ENCODE data around the gene MAP2K3.

Gene MAP2K3

DNA sequence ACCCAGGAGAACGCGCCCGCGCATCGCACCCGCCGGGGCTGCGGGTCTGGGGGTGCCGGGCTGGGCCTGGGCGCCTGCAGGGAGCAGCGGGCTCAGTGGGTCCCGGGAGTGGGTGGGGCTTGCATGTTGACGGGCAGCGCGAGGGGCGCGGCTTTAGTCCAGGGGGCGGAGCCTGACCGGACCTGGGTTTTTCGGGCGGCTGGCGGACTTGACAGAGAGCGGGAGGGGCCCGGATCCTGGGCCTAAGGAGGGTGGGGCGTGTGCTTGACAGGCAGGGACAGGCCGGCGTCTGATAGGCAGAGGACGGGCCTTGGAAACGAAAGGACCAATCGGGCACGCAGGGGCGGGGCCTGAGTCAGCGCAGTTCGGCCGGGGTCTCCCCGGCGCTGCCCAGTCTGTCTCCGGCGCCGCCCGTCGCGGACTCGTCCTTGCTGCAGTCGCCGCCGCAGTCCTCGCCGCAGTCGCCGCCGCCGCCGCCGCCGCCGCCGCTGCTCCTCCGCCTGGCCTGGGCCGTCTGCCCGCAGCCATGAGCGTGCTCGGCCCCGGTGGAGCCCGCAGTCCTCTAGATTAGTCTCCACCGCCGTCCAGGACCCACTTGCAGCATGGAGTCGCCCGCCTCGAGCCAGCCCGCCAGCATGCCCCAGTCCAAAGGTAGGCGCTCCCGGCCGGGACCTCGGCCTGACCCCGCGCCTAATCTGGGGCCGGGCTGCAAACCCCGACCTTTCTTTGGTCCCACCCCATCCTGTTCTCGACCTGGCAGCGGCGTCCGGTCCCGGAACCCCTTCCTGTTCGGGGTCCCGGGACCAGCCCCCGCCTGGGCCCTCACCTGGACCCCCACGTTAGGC lies at the start of gene MAP2K3:
TSS of gene MAP2K3 (plus strand) at position 393 of the 845 bp plus-strand sequence. CDS start at position 603, 210 bp downstream.
- DNase-seq (ENCODE audit: low read depth) = peak; percentile 99
- peak within 1 kb of the TSS; percentile 80 for H3K4me3 ChIP-seq (ENCODE audit: low read depth, low read length)

DNA sequence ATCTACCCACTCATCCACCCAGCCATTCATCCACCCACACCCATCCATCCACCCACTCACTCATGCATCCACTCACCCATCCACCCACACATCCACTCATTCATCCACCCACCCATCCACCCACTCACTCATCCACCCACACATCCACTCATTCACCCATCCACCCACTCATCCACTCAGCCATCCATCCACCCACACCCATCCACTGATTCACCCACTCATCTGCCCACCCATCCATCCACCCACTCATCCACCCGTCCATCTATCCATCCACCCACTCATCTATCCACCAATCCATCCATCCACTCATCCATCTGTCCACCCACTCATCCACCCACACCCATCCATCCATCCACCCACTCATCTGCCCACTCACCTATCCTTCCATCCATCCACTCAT lies 48.6 kb upstream of the MAP2K3 start:
- H3K4me3 ChIP-seq (ENCODE audit: low read depth, low read length) = no peak overlapping the region
- no peak for DNase-seq (ENCODE audit: low read depth)
- TF ChIP-seq, protein P1, sequence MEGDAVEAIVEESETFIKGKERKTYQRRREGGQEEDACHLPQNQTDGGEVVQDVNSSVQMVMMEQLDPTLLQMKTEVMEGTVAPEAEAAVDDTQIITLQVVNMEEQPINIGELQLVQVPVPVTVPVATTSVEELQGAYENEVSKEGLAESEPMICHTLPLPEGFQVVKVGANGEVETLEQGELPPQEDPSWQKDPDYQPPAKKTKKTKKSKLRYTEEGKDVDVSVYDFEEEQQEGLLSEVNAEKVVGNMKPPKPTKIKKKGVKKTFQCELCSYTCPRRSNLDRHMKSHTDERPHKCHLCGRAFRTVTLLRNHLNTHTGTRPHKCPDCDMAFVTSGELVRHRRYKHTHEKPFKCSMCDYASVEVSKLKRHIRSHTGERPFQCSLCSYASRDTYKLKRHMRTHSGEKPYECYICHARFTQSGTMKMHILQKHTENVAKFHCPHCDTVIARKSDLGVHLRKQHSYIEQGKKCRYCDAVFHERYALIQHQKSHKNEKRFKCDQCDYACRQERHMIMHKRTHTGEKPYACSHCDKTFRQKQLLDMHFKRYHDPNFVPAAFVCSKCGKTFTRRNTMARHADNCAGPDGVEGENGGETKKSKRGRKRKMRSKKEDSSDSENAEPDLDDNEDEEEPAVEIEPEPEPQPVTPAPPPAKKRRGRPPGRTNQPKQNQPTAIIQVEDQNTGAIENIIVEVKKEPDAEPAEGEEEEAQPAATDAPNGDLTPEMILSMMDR (conservative IDR thresholded peaks at IDR 0.05; ENCODE audit: low read depth, low read length) = no peak

More for the DNA sequence above, at the start of gene MAP2K3:
- TF ChIP-seq, protein P1 (conservative IDR thresholded peaks at IDR 0.05; ENCODE audit: low read depth, low read length) = no peak

DNA sequence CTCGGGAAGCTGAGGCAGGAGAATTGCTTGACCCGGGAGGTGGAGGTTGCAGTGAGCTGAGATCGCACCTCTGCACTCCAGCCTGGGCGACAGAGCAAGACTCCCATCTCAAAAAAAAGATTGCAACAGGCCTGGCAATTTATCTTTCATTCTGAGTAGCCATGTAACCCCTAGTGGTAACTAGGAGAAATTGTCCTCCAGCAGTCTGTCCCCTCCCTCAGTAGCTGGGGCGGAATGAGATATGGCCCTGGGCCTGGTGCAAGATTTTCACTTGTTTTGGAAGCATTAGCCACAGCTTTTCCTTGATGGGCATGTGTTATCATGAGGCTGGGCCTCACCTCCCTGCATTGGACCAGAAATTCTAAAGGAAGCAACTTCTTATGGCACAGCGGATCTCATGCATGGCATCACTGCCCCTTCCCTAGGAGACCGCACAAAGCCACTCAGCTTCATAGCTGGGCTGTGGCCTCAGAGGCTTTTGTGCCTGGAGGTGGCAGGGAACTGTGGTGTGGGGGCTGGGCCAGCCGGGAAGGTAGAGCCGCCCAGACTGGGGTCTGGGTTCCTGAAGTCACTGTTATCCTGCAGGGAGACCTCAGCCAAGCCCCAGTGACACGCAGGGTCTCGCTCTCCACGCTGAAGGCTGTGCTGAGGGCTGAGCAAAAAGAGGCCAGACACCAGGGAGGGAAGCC lies 44.7 kb upstream of the MAP2K3 start:
- DNase-seq (ENCODE audit: low read depth) = peak; percentile 57
- H3K4me3 ChIP-seq (ENCODE audit: low read depth, low read length) = no peak overlapping the region
- TF ChIP-seq, protein P1 (conservative IDR thresholded peaks at IDR 0.05; ENCODE audit: low read depth, low read length) = peak; percentile 67

DNA sequence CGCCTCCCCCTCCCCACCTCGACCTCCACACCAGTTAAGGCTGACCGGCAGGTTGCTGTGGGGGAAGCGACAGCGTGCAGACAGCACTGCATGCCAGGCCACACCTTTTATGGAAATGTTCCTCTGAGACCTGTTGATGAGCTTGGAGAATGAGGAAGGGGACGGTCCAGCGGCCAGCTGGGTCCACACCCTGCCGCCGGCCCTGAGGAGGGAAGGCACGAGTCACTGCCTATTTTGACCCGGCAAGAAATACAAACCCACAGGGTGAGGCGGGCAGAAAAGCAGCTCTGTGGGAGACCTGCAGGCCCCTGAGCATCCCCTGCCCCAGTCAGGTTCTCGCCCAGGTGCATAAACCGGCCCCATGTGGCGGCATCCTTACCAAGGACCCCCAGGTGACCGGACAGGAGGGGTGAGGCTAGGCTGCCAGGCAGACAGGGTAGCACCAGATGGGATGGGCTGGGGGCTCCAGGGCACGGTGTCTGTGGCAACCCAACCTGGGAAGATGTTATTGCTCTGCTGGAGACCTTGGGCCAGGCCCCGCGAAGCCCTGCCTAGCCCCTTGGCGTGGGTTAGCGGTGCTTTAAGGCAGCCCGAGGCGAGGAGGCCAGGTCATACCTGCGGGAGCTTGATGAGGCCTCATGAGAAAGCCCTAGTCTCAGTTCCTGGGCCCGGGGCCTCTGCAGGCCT lies 44.0 kb upstream of the MAP2K3 start:
- H3K4me3 ChIP-seq (ENCODE audit: low read depth, low read length) = no peak overlapping the region
- no peak for DNase-seq (ENCODE audit: low read depth)

DNA sequence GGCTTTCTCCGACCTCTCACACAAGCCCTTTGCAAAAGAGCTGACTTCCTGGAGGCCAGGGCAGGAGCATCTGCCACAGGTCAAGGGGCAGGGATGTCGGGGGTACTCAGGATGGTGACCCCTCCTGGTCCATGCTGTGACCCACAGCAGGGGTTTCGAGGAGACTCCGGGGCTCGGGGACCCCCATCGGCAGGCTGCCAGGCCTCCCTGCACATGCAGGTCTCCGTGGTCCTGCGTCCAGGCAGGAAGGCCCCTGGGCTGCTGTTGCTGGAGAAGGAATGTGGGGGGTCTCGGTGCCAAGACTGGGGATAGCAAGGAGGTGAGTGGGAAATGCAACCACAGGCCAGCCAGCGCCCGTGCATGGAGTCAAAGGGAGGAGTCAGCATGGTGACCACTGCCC lies 42.9 kb upstream of the MAP2K3 start:
- no peak overlapping the region for H3K4me3 ChIP-seq (ENCODE audit: low read depth, low read length)
- DNase-seq (ENCODE audit: low read depth) = no peak
- TF ChIP-seq, protein P1 (conservative IDR thresholded peaks at IDR 0.05; ENCODE audit: low read depth, low read length) = no peak

More for the DNA sequence above, 44.0 kb upstream of the MAP2K3 start:
- TF ChIP-seq, protein P1 (conservative IDR thresholded peaks at IDR 0.05; ENCODE audit: low read depth, low read length) = no peak

DNA sequence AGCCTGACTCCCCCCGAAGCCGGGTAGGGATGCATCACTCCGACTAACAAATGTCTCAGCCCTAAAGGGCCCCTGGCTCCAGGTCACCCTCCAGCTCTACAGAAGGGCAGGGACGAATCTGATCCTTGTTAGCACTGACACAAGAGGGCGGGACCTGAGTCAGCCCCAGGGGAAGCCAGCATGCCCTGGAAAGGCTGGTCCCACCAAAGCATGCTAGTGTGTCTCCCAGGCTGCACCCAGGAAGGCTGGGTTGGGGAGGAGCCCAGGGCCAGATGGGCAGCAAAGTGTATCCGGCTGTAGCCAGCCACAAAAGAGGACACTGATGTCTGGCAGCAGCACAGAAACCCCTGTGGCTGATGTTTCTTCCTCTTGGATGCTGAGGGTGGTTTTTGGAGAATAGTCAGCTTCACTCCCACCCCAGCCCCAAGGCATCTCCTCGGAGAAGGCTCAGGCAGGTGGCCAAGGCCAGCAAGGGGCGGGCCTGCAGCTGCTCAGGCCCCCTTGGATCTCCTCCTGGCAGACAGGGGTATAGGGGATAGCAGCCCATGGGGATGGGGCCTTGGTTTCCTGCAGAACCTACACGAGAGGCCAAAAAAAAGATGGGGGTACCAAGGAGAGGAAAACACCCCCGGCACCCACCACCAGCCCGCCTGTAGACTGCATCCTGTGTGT lies 42.3 kb upstream of the MAP2K3 start:
- peak; percentile 5 for DNase-seq (ENCODE audit: low read depth)
- TF ChIP-seq, protein P1 (conservative IDR thresholded peaks at IDR 0.05; ENCODE audit: low read depth, low read length) = no peak
- H3K4me3 ChIP-seq (ENCODE audit: low read depth, low read length) = no peak overlapping the region
